ENCODE measurements around the gene SLC30A1. TPM values are rescaled to one million over a fixed set of nuclear protein-coding genes. Genes with fewer than 3 reads are reported as not detected.

Gene SLC30A1
- 17.6 and 23.4 TPM in 2 replicates for total RNA-seq

GRCh38 chr1:211578640-211579439 is at the start of gene SLC30A1:
SLC30A1 (minus strand) TSS chr1:211579161; CDS start chr1:211578612, 549 bp downstream.

Other genes starting within 250 kb of the SLC30A1 start
- gene RD3, start 87.0 kb downstream of the SLC30A1 start, total RNA-seq = not detected in 2 replicates
- gene NEK2, start 96.5 kb upstream of the SLC30A1 start, total RNA-seq = 6.8 and 43.3 TPM in 2 replicates

Measured in regular cardiac myocyte (primary cell).